ENCODE results near the gene GARIN5B.

Gene GARIN5B

DNA sequence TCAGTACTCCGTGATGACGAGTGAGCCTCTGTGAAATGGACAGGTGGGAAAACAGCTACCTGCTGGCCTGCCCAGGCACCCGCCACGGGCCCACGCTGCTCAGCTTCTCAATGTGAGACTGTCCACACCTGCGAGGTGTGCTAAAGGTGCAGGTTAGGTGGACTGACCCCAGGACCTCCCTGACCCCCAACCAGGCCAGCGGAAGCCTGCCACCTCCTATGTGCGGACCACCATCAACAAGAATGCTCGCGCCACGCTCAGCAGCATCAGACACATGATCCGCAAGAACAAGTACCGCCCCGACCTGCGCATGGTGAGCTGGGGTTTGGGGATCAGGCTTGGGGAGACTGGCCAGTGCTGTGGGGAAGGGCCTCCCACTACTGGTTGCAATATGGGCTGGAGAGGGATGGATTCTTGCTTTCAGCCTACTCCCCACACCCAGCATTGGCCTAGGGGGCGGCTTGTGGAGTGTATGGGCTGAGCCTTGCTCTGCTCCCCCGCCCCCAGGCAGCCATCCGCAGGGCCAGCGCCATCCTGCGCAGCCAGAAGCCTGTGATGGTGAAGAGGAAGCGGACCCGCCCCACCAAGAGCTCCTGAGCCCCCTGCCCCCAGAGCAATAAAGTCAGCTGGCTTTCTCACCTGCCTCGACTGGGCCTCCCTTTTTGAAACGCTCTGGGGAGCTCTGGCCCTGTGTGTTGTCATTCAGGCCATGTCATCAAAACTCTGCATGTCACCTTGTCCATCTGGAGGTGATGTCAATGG is 24.9 kb upstream of the GARIN5B start:
- DNase-seq: no peak

- no peak for DNase-seq
These were observed 23.5 kb upstream of the GARIN5B start for GRCh38 chr19:55386493-55386971.

GRCh38 chr19:55385724-55386492 is 22.8 kb upstream of the GARIN5B start, which contains the start of gene RPL28:
Gene RPL28 (plus strand): TSS chr19:55385932. CDS start chr19:55386358, 426 bp downstream.
- DNase-seq: peak; percentile 94

GRCh38 chr19:55384920-55385723 is 22.1 kb upstream of the GARIN5B start:
- DNase-seq: peak; percentile 94

DNA sequence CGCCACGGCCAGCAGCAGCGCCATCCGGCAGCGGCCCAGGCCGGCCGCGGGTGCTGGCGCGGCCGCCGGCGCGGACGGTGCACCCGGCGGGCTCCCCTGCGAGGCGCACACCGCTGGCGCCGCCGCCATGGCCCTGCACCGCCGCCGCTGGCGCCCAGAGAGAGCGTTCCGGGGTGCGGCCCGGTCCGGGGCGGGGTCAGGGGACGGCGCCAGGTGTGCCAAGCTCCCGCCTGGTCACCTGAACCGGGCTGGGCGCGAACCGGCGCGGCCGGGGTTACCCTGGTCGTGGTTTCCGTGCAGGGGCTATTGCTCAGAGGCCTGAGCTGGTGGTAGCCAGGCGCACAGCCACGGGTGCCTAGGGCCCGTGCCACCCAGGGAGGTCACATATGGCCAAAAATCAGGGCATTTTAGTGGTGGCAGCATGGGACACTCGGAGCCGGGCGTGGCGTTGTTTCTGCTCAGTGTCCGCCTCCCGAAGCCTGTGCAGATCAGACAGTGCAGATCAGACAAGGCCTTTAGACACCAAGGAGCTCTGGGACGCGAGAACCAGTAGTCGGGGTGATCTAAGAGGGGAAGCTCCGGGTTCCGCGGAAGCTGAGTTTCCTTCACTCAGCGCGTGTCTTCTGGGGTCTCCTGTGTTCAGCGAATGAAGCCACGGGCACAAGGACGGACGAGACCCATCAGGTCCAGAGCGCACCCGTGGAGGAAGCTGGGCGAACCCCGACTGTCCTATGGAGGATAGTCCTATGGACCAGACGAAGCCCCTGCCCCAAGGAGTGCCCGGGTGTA is 21.3 kb upstream of the GARIN5B start, which contains the start of gene TMEM238:
Gene TMEM238 (minus strand): TSS at position 162 of the 789 bp plus-strand sequence. CDS start 33 bp downstream, at position 129.
- DNase-seq: no peak

GRCh38 chr19:55383279-55384130 is 20.4 kb upstream of the GARIN5B start:
- no peak for DNase-seq

DNA sequence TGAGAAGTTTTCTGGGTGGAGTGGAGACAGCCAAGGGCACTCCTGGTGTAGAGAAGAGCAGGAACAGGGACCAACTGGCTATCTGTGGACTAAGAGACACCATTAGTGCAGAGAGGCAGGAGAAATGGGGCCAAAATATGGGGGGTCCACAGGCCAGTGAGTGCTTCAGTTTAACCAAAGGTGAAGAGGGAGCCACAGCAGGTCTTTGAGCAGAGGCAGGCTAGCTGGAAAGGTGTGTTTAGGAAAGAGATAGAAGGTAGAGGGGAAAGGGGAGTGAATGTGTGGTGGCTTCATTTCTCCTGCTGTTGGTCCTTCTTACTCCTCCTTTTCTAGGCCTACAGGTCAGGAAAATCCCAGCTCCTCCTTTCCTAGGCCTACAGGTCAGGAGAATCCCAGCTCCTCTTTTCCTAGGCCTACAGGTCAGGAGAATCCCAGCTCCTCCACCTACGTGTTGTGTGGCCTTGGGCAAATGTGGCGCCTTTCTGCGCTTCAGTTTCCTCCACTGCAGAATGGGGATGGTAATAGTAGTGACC is 19.5 kb upstream of the GARIN5B start:
- no peak for DNase-seq

DNA sequence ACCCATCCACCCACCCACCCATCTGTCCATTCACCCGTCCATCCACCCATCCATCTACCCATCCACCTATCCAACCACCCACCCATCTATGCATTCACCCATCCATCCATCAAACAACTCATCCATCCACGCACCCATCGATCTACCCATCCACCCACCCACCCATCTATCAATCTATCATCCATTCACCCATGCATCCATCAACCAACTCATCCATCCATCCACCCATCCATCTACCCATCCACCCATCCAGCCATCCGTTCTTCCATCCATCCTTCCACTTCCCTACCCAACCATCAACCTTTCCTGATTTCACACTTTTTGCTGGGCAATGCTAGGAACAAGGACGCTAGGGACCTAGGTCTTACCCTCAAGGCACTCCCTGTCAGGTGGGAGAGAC is 19.0 kb upstream of the GARIN5B start:
- no peak for DNase-seq

DNA sequence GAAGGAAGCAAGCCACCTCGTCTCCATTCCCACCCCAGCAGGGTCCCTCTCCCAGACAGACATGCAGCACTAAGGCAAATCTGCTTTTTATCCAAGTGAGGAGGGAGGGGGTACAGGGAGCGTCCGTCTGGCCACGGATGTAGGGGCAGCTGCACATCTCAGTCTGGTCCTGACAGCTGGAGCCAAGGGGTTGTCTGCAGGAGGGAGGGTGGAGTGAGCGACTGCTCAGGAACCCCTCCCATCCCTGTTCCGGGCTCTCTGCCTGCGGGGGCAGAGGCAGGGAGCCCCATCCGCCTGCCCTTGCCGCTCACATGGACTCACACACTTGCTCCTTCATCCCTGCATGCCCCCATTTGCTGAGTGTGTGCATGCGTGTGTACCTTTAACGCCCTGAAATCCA is 16.1 kb upstream of the GARIN5B start:
- DNase-seq: peak; percentile 18

DNA sequence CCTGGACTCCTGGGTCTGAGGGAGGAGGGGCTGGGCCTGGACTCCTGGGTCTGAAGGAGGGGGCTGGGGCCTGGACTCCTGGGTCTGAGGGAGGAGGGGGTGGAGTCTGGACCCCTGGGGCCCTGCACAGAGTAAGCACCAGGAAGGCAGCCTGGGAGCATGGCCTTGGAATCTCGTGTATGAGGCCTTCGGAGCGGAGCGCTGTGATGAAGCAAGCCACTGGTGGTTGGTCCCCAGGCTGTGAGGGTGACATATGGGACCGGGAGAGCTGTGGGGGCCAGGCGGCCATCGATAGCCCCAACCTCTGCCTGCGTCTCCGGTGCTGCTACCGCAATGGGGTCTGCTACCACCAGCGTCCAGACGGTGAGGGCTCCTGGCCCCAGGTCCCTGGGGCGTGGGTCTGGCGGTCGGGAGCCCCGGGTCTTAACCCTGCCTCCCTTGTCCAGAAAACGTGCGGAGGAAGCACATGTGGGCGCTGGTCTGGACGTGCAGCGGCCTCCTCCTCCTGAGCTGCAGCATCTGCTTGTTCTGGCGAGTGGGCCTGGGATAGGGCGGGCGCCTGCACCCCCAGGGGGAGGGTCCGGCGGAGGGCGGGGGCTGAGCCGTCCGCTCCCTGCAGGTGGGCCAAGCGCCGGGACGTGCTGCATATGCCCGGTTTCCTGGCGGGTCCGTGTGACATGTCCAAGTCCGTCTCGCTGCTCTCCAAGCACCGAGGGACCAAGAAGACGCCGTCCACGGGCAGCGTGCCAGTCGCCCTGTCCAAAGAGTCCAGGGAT is 14.5 kb upstream of the GARIN5B start:
- no peak for DNase-seq

DNA sequence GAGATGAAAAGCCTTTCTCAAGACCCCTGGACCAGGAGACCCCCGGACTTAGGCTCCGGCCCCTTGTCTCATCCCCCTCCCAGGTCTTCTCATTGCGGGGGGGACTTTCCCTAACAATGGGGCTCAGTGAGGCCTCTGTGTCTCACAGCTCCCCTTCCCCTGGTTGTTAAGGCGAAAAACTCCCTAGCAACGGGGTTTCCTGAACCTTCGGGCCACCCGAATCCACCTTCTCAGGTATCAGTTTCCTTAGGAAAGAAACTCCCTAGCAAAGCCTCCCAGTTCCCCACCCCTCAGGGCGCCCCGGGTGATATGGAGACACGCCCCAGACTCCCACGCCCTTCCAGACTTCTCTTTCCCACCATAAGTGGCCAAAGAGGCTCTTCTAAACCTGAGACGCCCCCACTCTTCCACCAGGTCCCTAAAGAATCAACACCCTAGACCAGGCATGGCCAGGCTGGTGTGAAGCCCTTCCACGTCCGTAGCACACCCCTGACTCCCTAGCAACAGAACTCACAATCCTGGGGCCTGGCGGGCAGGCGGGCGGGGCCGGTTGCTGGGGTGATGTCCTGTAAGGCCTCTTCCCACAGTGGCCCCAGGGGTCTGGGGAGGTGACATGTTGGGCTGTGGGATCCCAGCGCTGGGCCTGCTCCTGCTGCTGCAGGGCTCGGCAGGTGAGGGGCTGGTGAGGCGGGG is 13.3 kb upstream of the GARIN5B start, which contains the start of gene TMEM190:
Gene TMEM190 (plus strand): TSS at position 586 of the 693 bp plus-strand sequence. CDS start 28 bp downstream, at position 614.
- DNase-seq: no peak

DNA sequence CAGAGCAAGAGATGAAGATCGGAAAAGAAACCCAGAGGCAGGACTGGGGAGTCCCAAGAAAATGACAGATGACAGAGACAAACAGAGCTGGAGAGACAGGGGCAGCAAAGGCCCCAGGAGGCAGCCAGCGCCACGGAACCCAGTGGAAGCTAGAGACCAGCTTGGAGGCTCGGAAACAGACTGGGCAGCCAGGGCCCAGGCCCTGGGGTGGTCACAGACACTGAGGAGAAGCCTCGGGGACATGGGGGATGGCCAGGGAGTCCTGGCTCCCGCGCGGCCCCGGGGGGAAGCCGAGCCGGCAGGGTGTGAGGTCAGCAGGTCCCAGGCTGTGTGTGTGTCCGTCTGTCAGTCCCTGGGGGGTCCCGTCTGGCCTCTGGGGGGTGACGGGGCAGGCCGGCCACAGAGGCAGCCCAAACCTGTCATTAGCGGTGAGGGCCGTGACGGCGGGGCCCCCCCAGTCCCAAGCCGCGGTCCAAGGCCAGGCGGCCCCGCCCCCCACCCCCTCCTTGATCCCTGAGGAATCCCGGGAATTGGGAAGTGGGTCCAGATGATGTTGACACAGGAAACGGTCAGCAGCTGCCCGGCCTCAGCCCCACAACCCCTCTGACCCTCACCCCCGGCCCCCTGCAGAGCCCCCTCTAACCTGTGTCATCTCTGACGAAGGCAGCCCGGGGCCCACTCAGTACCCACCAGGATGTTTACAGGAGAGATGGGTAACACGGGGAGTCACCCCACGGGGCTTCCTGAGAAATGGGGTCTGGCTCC is 11.1 kb upstream of the GARIN5B start:
- DNase-seq: no peak

DNA sequence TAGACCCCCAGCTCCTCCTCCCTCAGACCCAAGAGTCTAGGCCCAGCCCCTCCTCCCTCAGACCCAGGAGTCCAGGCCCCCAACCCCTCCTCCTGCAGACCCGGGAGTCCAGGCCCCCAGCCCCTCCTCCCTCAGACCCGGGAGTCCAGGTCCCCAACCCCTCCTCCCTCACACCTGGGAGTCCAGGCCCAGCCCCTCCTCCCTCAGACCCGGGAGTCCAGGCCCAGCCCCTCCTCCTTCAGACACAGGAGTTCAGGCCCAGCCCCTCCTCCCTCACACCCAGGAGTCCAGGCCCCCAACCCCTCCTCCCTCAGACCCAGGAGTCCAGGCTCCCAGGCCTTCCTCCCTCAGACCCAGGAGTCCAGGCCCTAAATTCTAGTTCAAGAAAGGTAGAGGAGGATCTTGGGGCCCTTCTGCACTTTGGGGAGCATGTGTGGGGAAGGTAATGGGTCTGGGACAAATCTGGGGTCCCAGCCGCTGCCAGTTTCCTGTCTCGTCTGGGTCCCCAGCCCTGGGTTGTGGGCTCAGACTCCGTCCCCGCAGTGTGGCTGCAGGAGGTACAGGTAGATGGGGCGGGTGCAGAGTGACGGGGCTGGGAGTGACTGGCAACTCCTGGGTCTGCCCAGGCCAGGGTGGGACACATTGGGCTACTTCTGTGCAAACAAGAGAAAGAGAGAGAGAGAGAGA is 10.4 kb upstream of the GARIN5B start:
- DNase-seq: no peak

DNA sequence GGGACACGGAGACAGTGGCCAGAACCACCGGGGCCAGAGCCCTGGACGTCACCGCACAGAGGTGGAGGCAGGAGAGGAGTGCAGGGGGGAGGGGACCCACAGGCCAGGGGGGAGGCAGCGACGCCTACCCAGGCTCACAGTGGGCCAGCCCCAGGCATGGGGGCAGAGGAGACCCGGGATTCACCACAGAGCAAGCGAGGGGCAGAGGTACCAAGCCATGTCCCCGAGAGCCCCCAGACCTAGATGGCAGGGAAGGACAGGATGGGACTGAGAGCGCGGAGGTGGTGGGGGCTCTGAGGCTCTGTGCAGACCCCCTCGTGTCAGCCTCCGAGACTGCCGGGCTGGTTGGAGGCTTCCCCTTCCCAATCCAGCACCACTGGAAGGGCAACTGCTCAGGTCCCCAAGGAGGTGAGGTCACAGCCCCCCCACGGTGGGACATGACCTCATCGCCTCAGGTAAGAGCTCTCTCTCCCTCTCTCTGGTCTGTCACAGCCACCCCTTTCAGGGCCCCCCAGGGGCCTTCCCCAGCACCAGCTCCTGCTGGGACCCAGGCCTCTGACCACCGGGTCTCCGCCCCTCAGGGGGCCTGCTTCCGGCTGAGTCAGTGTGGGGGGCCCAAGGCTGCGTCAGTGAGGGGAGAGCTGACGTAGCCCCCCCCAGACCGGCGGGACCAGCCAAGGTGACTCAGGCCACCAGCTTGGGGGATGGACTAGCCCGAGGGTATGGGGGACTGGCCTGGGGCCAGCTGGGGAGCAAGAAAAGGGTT is 9.4 kb upstream of the GARIN5B start:
- no peak for DNase-seq

DNA sequence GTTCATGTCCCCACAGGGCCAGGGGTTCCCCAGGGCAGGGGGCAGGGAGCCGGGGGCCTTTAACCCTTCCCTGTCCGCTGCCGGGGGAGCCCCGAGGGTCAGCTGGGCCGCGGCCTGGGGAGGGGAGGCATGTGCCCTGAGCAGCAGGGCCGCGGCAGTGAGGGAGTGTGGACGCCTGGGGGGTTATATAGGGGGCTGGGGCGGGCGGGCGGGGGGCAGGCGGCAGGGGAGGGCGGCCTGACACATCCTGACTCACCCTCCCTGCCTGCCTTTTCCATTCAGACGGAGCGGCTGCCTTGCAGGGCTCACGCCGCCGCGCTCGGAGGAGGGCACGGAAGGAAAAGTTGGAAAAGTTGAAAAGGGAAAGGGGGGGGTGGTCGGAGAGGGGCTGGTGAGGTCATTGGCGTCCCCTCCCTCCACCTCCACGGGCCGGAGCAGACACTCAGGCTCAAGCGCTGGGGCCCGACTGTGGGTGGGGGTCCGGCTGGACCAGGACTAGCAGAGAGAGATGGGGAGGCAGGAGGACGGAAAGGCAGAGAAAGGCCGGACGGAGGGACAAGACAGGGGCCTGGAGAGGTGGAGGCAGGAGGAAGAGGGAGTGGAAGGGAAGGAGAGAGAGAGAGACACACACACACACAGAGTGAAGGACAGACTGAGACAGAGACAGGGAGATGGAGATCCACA is 7.4 kb upstream of the GARIN5B start, which contains the start of gene IL11:
Gene IL11 (minus strand): TSS at position 159 of the 684 bp plus-strand sequence. CDS start 153 bp downstream, at position 6.
- DNase-seq: no peak

DNA sequence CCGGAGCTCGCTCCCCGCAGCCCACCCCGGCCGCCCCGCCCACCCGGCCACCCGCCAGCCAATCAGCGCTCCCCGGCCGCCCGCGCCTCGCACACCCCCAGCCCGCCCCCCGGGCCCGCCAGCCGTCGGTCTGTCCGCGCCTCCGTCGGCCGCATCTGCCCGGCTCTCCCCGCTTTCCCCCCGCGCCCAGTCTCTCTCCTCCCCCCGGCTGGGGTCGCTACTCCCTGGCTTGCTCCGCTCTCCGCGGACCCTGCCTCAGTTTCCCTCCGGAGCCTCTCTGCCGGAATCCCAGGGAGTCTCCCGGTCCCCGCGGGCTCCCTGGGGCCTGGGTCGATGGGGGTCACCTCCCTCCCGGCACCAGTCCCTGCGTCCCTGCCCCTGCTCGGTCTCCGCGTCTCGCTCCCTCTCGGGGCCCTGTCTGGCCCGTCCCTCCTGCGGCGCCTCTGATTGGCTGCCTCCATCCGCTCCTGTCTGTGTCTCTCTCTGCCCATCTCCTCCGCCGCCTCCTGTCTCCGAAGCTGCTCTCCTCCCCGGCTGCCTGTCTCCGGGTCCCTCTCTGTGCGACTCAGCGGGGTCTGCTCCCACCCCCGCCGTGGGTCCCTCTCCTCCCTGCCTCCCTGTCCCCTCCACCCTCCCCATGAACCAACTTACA is 6.7 kb upstream of the GARIN5B start:
- no peak for DNase-seq
